ENCODE measurements around the gene XAGE2. TPM values are rescaled to one million over a fixed set of nuclear protein-coding genes. Genes with fewer than 3 reads are reported as not detected.

Gene XAGE2
- total RNA-seq, 2 donors from 2014 or later = not detected

- Histone ChIP-seq H3K4me3 (no peak overlapping the region), H3K36me3 (replicated peaks in 1 of 2; ENCODE audit: insufficient read depth in 1 of 2, low read depth in 2 of 2) (no peaks in the 10 kb centered on the region), H3K9me3 (no peaks in the 10 kb centered on the region), H3K27me3 (no peaks in the 10 kb centered on the region), H3K27ac (no peak overlapping the region), H3K4me1 (no peaks in the 10 kb centered on the region)
- intact Hi-C loops (cut with DNase I) = no loop called here
- no peak for DNase-seq
- WGBS, 2 donors = 68 to 90% methylated on average over 3 to 5 of the region's 8 CpGs
- ATAC-seq = no peak
- TF ChIP-seq, protein P1, sequence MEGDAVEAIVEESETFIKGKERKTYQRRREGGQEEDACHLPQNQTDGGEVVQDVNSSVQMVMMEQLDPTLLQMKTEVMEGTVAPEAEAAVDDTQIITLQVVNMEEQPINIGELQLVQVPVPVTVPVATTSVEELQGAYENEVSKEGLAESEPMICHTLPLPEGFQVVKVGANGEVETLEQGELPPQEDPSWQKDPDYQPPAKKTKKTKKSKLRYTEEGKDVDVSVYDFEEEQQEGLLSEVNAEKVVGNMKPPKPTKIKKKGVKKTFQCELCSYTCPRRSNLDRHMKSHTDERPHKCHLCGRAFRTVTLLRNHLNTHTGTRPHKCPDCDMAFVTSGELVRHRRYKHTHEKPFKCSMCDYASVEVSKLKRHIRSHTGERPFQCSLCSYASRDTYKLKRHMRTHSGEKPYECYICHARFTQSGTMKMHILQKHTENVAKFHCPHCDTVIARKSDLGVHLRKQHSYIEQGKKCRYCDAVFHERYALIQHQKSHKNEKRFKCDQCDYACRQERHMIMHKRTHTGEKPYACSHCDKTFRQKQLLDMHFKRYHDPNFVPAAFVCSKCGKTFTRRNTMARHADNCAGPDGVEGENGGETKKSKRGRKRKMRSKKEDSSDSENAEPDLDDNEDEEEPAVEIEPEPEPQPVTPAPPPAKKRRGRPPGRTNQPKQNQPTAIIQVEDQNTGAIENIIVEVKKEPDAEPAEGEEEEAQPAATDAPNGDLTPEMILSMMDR (IDR thresholded peaks at IDR 0.05) = no peak
- TF ChIP-seq POLR2A (IDR thresholded peaks at IDR 0.05) = no peak
These were observed 22.4 kb upstream of the XAGE2 start for GRCh38 chrX:52346174-52347165.

DNA sequence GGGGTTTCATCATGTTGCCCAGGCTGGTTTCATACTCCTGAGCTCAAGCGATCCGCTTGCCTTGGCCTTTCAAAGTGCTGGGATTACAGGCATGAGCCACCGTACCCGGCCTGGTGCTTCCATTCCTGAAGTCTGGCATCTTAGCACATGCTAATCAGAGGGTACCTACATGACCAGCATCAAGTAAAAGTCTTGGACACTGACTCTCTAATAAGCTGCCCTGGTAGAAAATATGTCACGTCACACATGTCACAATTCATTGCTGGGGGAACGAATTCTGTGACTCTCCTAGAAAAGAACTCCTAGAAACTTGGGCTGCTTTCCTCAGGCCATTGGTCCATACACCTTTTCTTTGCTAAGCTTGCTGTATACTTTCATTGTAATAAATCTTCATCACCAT, 19.1 kb upstream of the XAGE2 start:
- Histone ChIP-seq H3K4me3 (no peak overlapping the region), H3K36me3 (replicated peaks in 1 of 2; ENCODE audit: insufficient read depth in 1 of 2, low read depth in 2 of 2) (no peaks in the 10 kb centered on the region), H3K9me3 (no peaks in the 10 kb centered on the region), H3K4me1 (no peaks in the 10 kb centered on the region), H3K27ac (no peak overlapping the region), H3K27me3 (no peaks in the 10 kb centered on the region)
- 71 to 93% methylated on average over 3 to 6 of the region's 6 CpGs for WGBS, 2 donors
- no peak for TF ChIP-seq POLR2A (IDR thresholded peaks at IDR 0.05)
- TF ChIP-seq, protein P1 (IDR thresholded peaks at IDR 0.05) = no peak
- intact Hi-C loops (cut with DNase I) = no loop called here
- DNase-seq = no peak
- no peak for ATAC-seq

GRCh38 chrX:52352551-52352950, 16.3 kb upstream of the XAGE2 start:
- Histone ChIP-seq H3K27me3 (no peaks in the 10 kb centered on the region), H3K36me3 (replicated peaks in 1 of 2; ENCODE audit: insufficient read depth in 1 of 2, low read depth in 2 of 2) (no peaks in the 10 kb centered on the region), H3K9me3 (no peaks in the 10 kb centered on the region), H3K4me1 (no peaks in the 10 kb centered on the region), H3K27ac (no peak overlapping the region), H3K4me3 (no peak overlapping the region)
- ATAC-seq = no peak
- WGBS, 2 donors = 44 to 63% methylated on average over 1 of the region's 1 CpG
- intact Hi-C loops (cut with DNase I) = no loop called here
- TF ChIP-seq, protein P1 (IDR thresholded peaks at IDR 0.05) = no peak
- TF ChIP-seq POLR2A (IDR thresholded peaks at IDR 0.05) = no peak
- DNase-seq = no peak

DNA sequence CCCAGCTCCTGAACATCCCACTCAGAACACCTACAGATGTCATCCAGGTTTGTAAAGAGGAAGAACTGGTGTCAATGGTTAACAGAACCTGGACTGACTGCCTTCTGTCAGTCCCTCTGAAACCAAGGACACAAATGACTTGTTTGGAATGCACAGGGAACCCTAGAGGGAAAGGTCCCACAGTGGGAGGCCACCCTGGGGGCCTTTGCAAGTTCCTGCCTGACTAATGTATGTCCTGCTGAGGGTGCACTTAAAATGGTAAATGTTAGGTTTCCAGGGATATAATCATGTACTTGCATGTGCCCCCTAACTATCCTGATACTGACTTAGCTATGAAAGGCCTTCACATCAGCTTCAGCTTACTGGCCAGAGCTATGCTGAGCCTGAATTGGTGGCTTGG, 15.0 kb upstream of the XAGE2 start:
- ATAC-seq (no peak), DNase-seq (no peak)
- TF ChIP-seq, protein P1 (IDR thresholded peaks at IDR 0.05) = no peak
- no peak for TF ChIP-seq POLR2A (IDR thresholded peaks at IDR 0.05)
- Histone ChIP-seq H3K4me3 (no peak overlapping the region), H3K36me3 (replicated peaks in 1 of 2; ENCODE audit: insufficient read depth in 1 of 2, low read depth in 2 of 2) (no peaks in the 10 kb centered on the region), H3K4me1 (no peaks in the 10 kb centered on the region), H3K9me3 (no peaks in the 10 kb centered on the region), H3K27me3 (no peaks in the 10 kb centered on the region), H3K27ac (no peak overlapping the region)
- intact Hi-C loops (cut with DNase I) = no loop called here

DNA sequence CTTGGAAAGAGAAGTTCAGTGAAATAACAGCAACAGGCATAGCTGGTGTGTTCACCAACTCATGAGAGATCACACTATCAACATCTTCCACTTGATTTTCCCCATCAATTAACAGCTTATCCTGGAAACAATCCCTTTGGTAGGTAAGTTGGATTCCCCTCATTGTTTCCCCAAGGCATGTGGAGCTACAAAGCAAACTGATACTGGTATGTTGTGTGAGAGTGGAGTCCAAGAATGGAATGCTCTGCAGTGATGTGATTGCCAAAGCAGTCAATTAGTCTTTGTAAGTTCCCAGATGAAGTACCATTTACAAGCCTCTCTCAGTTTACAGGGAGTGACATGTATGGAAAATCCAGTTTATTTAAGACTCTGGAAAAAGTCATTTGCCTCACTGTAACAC, 13.7 kb upstream of the XAGE2 start:
- Histone ChIP-seq H3K36me3 (replicated peaks in 1 of 2; ENCODE audit: insufficient read depth in 1 of 2, low read depth in 2 of 2) (no peaks in the 10 kb centered on the region), H3K4me3 (no peak overlapping the region), H3K27me3 (no peaks in the 10 kb centered on the region), H3K9me3 (no peaks in the 10 kb centered on the region), H3K27ac (no peak overlapping the region), H3K4me1 (no peaks in the 10 kb centered on the region)
- intact Hi-C loops (cut with DNase I) = no loop called here
- TF ChIP-seq, protein P1 (IDR thresholded peaks at IDR 0.05) = no peak
- no peak for TF ChIP-seq POLR2A (IDR thresholded peaks at IDR 0.05)
- DNase-seq (no peak), ATAC-seq (no peak)
